HPDE6-E6E7 (cell line): ENCODE measurements around the gene SFXN5.

ENCODE experiments used
- DNase-seq: peaks from one replicate; pipeline ENCODE4 v3.0.0; 2011; ENCODE audit warnings: missing footprints; ENCODE audit errors: extremely low spot score

Gene SFXN5

DNA sequence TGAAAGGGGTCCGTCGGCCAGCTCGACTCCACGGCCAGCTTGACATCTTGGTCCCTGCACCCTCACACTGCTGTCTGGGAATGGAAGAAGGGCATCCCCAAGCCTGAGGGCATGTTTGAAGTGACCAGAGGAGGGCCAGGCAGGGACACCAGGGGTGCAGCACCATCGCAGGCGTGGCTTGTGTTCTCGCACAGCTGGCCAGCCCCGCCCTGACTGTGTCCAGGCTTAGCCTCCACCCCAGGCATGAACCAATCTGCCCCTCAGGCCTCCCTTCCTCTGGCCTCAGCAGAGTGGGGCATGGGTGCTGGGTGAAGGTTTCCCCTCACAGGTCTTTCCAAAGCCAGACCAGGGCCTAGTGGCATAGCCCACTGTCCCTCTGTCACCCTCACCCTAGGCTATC, 129.2 kb downstream of the SFXN5 start:
- DNase-seq, result no peak

DNA sequence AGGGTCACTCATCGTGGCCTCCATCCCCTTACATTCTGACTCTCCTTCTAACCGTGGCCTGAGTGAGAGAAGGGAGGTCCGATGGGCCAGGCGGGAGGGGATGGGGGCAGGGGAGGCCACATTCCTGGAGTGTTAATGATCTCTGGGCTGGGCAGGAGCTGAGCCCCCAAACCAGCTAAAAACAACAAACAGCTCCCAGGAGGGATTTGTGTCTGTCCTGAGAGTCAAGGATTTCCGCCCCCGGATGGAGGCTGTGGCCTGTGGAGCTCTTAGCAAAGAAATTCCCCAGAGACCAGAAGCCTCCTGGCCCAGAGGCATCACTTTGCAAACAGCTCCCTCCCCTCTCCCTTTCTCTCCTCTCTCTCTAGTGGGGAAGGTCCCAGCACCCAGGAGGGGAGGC, 130.7 kb downstream of the SFXN5 start:
- DNase-seq, result no peak

DNA sequence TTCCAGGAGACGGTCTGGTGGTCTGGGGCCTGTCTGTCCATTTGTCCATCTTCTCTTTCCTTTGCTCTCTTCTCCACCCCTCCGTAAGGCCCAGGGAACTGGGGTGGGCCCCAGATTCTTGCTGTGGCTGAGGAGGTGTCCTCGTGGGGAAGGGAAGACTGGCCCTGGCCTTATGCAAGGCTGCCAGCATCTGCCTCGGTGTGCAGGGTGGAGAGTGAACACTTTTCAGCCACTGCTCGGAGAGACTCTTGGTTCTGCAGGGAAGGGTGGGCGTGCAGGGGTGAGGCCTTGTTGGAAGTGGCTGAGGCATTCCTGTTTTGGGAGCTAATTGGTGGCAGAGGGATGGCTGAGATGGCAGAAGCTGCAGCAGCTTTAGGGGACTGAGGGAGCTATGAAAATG, 131.2 kb downstream of the SFXN5 start:
- DNase-seq, result no peak

DNA sequence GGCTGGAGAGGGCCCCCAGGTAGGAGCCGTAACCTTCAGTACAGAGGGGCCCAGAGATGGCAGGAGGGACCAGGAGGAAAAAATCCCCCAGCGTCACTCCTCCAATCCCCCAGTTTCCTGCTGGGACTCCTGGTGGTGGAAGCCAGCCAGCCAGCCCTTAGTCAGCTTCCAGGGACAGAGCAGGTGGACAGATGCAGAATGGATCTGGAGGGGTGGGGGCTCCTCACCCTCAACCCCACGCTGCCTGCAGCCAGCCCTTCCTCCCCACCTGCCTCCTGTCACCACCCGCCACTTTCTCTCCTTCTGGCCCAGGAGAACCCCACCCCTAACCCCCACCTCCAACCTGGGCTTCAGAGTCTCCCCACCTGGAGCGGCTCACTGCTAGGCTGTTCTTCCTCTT, 133.1 kb downstream of the SFXN5 start:
- DNase-seq, result no peak

DNA sequence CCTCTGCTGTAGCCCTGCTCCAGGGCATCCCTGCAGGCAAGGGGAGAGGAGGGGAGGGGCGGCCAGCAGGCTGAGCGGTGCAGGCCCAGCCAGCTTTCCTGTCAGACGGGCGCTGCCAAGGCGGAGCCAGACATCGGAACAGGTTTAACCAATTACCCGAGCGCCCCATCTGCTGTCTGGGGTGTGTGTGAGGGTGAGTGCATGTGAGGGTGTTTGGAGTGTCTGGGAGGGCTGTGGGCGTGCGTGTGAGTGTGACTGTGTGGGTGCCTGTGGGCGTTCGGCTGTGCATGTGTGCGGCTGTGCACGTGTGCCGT, 134.2 kb downstream of the SFXN5 start:
- DNase-seq, result no peak

DNA sequence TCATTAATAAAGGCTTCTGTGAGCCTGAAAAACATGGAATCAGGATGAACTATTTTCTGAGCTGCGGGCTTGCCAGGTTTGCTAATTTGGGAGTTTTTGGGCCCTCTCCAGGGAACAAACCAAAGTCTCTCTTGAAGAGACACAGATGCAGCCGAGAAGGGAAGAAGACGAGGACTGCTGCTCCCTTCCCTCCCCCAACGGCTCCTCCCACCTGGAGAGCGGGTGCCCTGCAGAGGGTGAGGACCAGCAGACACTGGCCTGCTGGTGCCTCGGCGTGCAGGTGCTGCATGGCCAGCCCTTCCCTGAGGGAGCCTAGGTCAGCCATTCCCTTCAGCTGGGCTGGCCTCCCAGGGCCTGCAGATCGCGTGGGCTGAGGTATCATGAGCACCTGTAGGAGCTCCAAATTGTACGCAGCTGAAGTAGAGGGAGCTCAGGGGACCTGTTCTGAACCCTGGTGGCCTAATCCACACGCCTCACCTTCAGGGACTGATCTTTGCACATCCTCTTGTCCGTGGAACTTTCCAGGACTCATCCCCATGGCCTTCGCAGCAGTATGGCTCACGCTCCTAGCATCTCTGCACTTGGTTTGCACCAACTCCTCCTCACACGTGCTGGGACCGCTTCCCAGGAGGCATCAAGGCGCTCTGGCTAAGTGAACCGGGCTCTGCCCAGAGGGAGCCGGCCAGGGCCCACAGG, 134.7 kb downstream of the SFXN5 start:
- DNase-seq, result no peak

DNA sequence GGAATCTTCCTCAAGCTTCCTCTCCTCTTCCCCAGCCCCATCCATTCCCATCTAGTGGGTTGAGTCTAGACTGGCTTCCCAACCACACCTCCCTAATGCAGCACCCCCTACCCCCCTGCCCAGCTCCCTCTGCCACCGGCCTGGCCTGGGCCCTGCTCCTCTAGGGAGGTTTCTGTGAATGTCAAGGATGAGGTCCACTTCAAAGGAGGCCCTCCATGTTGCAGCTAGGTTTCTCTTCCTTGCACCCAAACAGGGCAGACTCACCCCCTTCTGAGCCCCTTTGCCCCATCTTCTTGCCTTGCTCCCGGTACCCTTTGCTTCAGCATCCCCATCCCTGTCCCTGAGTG, 135.9 kb downstream of the SFXN5 start:
- DNase-seq, result no peak

DNA sequence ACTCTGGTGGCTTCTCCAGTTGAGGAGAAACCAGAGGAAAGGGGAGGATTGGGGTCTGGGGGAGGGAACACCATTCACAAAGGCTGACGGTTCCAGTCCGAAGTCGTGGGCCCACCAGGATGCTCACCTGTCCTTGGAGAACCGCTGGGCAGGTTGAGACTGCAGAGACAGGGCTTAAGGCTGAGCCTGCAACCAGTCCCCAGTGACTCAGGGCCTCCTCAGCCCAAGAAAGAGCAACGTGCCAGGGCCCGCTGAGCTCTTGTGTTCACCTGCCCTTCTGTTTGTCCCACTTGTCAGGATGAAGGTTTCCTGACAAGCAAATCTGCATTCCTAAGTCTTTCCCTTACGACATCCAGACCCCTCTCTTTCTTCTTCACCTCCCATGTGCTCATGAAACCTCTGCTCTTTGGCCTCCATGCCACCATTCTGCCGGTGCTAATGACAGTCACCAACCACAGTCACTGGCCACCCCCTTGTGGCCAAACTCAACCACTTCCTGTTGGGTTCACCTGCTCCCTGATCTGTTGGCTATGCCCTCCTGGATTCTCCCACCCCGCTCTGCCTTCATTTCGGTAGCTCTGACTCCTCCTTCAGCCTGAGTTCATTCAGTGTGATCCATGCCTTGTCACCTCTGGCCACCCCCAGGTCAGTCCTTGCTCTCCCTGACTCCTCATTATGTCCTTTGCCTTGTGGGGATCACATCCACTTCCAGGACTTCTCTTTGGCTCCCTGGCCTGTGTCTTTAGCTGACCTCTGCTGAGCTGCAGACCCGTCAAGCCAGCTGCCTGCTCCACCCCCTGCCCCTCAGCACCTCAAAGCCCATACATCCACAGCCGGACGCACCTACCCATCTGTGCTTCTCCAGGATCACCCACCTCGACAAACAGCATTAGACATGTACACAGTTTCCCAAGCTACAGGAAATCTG, 136.6 kb downstream of the SFXN5 start:
- DNase-seq, result peak; percentile 94

DNA sequence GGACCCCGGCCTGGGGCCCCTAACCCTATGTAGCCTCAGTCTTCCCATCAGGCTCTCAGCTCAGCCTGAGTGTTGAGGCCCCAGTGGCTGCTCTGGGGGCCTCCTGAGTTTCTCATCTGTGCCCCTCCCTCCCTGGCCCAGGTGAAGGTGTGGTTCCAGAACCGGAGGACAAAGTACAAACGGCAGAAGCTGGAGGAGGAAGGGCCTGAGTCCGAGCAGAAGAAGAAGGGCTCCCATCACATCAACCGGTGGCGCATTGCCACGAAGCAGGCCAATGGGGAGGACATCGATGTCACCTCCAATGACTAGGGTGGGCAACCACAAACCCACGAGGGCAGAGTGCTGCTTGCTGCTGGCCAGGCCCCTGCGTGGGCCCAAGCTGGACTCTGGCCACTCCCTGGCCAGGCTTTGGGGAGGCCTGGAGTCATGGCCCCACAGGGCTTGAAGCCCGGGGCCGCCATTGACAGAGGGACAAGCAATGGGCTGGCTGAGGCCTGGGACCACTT, 137.8 kb downstream of the SFXN5 start:
- no peak for DNase-seq

DNA sequence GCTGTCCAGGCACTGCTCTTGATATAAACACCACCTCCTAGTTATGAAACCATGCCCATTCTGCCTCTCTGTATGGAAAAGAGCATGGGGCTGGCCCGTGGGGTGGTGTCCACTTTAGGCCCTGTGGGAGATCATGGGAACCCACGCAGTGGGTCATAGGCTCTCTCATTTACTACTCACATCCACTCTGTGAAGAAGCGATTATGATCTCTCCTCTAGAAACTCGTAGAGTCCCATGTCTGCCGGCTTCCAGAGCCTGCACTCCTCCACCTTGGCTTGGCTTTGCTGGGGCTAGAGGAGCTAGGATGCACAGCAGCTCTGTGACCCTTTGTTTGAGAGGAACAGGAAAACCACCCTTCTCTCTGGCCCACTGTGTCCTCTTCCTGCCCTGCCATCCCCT, 138.3 kb downstream of the SFXN5 start:
- DNase-seq, result no peak

DNA sequence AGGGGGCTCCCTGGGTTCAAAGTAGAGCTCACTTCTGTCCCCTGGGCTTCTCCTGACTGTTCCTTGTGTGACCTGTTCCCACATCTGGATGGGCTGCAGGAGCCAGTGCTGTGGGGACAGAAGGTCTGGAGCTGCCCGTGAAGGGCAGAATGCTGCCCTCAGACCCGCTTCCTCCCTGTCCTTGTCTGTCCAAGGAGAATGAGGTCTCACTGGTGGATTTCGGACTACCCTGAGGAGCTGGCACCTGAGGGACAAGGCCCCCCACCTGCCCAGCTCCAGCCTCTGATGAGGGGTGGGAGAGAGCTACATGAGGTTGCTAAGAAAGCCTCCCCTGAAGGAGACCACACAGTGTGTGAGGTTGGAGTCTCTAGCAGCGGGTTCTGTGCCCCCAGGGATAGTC, 138.7 kb downstream of the SFXN5 start:
- no peak for DNase-seq

DNA sequence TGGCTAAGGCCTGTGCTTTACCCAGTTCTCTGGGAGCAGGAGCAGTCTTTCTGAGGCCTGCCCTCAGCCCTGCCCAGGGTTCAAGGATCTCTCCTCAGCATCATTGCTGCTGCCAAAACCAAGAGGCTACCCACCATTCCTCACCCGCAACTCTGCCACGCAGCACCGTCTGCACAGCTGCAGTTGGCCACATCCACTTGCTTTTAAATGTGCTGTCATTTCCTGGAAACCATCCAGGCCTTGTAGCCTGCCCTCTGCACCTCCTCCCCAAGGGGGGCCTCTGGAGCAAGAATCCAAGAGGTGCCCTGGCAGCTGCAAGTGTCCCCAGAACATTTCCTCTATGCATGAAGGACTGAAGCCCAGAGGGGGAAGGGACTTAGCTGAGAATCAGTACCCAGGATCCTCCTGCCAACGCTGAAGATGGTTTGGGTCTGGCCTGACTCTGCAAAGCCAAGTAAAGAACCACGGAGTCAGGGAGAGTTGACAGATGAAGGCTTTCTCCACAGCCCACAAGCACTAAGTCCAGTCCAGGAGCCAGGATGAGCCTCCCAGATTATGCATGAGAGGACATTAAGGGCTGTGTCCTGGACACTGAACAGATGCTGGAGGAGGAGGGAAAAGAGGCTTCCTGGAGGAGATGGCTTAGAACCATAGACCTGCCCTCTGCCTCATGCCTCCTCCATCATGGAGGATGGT, 139.3 kb downstream of the SFXN5 start:
- DNase-seq, result no peak

DNA sequence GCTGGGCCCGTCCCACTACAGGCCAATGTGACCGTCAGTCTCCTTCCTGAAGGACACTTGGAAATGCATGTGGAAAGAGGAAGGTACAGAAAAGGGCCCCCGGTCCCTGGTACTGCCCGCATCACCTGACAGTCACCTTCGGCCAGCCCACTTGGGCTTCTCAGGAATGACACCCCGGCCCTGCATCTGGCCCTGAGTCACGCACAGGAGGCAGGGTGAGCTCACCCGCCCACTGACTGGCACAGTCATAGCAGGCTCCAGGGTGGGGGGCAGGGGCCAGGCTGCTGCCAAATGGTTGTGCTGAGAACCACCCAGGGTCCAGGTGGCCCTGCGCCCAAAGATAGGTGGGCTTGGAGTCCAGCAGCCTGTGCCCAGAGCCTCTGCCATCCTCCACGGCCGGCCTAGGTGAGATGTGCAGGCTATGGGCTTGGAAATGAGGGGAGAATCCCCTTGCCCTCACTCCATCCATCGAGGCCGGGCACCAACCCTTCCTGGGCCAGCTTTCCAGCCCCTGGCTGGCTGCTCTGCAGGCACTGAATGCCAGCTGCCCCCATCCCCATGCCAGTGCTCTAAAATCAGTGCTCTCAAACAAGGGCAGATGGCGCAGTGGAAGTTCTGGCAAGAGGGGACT, 140.1 kb downstream of the SFXN5 start:
- DNase-seq, result peak; percentile 95

DNA sequence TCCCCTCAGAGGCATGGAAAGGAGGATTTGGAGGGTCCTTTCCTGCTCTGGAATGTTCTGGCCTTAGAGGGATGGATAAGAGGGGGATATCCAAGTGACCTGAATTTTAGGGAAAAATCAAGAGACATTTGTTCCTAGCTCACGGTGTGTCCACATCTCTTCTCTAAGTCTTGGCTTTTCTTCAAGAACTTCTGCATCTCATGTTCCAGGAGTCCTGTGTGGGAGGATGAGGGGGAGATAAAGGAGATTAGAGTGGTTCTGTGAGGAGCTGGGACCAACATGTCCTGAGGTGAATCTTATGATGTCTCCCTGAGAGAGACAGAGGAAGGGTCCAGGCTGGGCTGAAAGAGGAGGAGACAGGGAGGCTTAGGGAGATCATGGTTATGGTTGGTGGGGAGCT, 142.5 kb downstream of the SFXN5 start:
- no peak for DNase-seq

DNA sequence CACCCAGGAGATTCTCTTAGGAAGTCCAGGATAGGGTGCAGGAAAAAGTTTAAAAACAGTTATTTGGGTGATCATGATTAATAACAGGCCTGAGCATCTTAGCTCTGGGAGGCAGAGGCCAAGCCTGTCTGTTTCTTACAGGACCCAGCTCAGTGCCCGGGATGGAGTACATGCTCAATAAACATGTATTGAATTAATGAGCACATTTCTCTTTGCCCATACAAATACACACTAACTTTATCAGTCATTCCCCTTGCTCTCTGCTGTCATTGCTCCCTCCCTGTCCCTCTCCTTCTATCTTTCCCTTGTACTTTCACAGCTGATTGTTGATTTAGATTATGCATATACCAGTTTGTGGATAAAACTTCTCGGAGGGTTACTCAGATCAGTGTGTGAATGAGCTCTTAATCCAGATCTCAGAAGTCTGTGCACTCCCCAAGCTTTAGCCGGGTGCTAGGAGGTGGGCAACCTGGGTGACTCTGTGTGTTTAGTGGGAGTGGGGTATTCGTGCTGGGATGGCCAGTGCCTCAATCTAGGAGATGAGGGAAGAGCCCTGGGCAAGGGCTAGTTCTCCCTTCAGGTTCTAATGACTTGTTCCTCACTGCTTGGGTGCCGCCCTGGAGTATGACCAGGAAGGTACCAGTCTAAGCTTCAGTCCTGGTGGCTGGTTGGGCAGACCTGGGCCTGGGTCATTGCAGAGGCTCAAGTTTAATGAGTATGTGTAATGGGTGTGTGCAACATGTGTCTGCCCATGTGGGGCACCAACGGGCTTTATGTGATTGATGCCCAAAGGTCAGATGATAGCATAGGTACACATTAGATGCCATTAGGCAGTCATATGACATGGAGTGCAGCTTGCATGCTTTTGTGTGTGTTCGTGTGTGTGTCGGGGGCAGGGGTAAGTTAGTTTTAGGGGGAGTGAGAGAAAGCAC, 143.6 kb downstream of the SFXN5 start:
- no peak for DNase-seq

DNA sequence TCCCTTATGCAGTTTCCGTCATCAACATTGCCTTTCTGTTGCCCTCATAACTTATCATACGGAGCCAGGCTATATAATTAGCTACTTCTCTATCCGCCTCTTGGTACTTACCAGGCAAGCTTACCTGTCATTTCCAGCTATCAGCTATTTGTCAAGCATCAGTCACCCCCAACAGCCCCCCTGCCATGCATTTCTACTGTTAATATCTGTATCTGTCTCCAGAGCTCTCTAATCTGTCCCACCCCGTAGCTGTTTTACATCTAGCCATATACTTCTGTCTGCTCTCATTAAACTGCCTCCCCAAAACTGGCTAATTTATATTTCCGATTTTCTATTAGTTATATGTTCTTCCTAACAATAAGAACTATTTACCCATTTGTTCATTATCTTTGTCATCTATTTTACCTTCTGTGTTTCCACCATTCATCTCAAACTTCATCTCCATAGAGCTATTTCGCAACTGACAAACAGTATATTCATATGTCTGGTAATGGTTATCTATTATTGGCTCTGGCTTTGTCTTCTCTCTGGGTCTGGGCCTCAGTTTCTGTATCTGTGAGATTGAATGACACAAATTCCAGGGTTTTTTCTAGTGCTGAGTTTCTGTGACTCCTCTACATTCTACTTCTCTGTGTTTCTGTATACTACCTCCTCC, 144.6 kb downstream of the SFXN5 start:
- DNase-seq, result no peak

DNA sequence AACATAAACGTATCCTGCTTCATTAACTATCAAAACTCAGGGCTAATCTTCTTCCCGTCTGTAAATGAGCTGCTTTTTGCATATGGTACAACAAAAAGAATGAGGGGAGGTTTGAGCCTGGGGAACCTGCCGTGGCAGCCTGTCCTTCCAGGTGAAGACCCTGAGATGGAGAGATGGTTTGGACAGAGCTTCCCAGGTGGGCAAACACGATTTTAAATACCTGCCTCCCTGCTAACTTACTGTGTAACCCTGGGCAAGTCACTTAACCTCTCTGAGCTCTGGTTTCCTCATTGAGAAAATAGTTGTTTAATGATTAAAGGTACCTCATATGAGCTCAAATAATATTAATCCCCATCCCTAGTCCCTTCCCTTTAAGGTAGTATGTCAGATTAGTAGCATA, 145.1 kb downstream of the SFXN5 start:
- no peak for DNase-seq

DNA sequence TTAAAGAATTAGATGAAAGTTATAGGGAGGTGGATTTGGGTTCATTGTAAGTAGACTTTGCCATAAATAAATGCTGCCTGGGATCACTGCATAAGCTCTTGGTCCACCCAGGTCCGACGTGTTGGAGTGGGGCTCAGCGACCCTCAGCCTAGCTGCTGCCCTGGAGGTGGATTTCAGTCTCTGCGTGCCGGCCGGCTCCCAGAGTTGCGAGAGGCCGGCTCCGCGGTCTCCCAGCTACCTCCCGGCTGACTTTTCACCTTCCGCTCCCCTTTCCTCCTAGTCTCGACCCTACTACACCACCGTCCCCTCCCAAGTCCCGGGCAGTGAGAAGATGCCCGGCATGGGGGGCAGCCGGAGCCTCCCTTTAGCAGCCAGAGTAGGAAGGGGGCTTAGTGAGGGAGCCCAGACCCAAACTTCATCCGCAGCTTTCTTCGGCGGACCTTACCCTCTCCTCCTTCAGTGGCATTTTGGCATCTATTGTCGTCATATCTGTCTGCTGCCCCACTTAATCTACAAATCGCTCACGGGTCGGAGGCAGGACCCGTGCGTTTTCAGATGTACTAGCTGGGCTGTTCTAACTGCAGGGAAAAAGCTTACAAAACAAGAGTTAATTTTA, 146.1 kb downstream of the SFXN5 start:
- no peak for DNase-seq

DNA sequence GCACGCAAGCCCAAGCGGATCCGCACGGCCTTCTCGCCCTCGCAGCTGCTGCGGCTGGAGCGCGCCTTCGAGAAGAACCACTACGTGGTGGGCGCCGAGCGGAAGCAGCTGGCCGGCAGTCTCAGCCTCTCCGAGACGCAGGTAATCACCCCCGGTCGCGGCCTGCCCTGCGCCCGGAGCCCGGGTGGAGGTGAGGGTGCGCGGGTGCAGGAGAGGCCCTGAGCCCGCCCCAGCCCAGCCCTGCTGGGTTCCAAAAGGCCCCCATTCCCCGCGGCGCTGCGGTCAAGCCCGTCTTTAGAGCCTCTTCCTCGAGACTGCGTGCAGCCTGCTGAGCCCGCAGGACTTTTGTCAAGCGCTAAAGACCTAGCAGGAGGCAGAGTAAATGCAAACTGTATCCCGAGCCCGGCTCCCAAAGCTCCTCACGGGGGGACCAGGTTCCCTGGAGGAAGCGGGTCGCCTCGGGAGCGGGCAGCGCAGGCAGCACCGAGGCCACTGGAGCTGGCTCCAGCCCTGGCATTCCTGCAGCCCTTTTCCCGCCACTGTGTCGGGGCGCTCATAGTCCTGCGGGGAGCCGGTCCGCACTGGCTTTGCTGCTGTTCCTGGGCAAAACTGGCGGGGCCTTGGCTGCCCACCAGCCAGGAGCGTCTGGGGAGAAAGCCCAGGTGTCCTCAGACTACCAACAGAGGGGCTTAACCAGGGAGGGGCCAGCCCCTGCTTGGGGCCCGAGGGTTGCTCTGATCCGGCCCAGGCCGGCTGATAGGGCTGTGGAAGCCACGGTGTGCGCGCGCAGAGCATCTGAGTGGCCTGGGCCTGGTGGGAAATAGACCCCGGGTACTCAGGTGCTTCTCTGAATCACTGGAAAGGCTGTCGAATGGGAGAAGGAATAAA, 146.9 kb downstream of the SFXN5 start:
- DNase-seq, result no peak
